Measurements from ENCODE around the gene WDR18.

WDR18 gene

GRCh38 chr19:984165-984967 is at the start of gene WDR18:
Gene WDR18, plus strand, starts transcription at chr19:984345. Its CDS starts 9 bp downstream, at chr19:984354.
- peak; percentile 90 for DNase-seq (ENCODE audit: low read depth)

GRCh38 chr19:934865-935479 is 49.2 kb upstream of the WDR18 start:
- DNase-seq (ENCODE audit: low read depth) = peak; percentile 67

GRCh38 chr19:936175-936546 is 48.0 kb upstream of the WDR18 start:
- no peak for DNase-seq (ENCODE audit: low read depth)

GRCh38 chr19:937259-937694 is 46.9 kb upstream of the WDR18 start:
- DNase-seq (ENCODE audit: low read depth) = no peak

- no peak for DNase-seq (ENCODE audit: low read depth)
These were observed 45.8 kb upstream of the WDR18 start for GRCh38 chr19:938233-938923.

- no peak for DNase-seq (ENCODE audit: low read depth)
These were observed 44.7 kb upstream of the WDR18 start for GRCh38 chr19:939439-939838.

- DNase-seq (ENCODE audit: low read depth) = no peak
These were observed 44.2 kb upstream of the WDR18 start for GRCh38 chr19:939922-940321.

GRCh38 chr19:940591-941291 is 43.4 kb upstream of the WDR18 start:
- no peak for DNase-seq (ENCODE audit: low read depth)

- no peak for DNase-seq (ENCODE audit: low read depth)
These were observed 42.6 kb upstream of the WDR18 start for GRCh38 chr19:941292-942132.

- DNase-seq (ENCODE audit: low read depth) = no peak
These were observed 42.0 kb upstream of the WDR18 start for GRCh38 chr19:942133-942645.

- DNase-seq (ENCODE audit: low read depth) = no peak
These were observed 40.5 kb upstream of the WDR18 start for GRCh38 chr19:943551-944170.

GRCh38 chr19:944171-944567 is 40.0 kb upstream of the WDR18 start:
- no peak for DNase-seq (ENCODE audit: low read depth)

- DNase-seq (ENCODE audit: low read depth) = no peak
These were observed 39.4 kb upstream of the WDR18 start for GRCh38 chr19:944663-945241.

- DNase-seq (ENCODE audit: low read depth) = no peak
These were observed 38.5 kb upstream of the WDR18 start for GRCh38 chr19:945401-946252.

- DNase-seq (ENCODE audit: low read depth) = no peak
These were observed 36.9 kb upstream of the WDR18 start for GRCh38 chr19:947090-947706.

- DNase-seq (ENCODE audit: low read depth) = no peak
These were observed 36.2 kb upstream of the WDR18 start for GRCh38 chr19:947707-948539.

- DNase-seq (ENCODE audit: low read depth) = no peak
These were observed 35.2 kb upstream of the WDR18 start for GRCh38 chr19:948842-949496.
